ENCODE measurements around the gene CTCF.

CTCF gene

GRCh38 chr16:67534431-67534830, 27.9 kb upstream of the CTCF start:
- no peak for DNase-seq

- no peak for DNase-seq
Observed at GRCh38 chr16:67535201-67535600, 27.1 kb upstream of the CTCF start.

GRCh38 chr16:67537270-67537635, 25.1 kb upstream of the CTCF start:
- peak; percentile 57 to 64 for DNase-seq

GRCh38 chr16:67537636-67538591, 24.4 kb upstream of the CTCF start:
- peak; percentile 85 to 86 for DNase-seq

GRCh38 chr16:67538666-67539101, 23.6 kb upstream of the CTCF start:
- DNase-seq = no peak

GRCh38 chr16:67539271-67539670, 23.1 kb upstream of the CTCF start:
- no peak for DNase-seq

- DNase-seq = no peak
Observed at GRCh38 chr16:67539691-67540635, 22.4 kb upstream of the CTCF start.

- no peak for DNase-seq
Observed at GRCh38 chr16:67540756-67541155, 21.6 kb upstream of the CTCF start.

- no peak for DNase-seq
Observed at GRCh38 chr16:67541391-67542263, 20.7 kb upstream of the CTCF start.

GRCh38 chr16:67542464-67542863, 19.9 kb upstream of the CTCF start:
- DNase-seq = peak; percentile 90 to 91

- DNase-seq = no peak
Observed at GRCh38 chr16:67543036-67543435, 19.3 kb upstream of the CTCF start.

- DNase-seq = no peak
Observed at GRCh38 chr16:67543582-67543981, 18.7 kb upstream of the CTCF start.

GRCh38 chr16:67544329-67544841, 17.9 kb upstream of the CTCF start:
- no peak for DNase-seq

- DNase-seq = no peak
Observed at GRCh38 chr16:67544844-67545664, 17.3 kb upstream of the CTCF start.

GRCh38 chr16:67545665-67546024, 16.7 kb upstream of the CTCF start:
- DNase-seq = no peak

GRCh38 chr16:67546091-67546501, 16.2 kb upstream of the CTCF start:
- no peak for DNase-seq

GRCh38 chr16:67546761-67547422, 15.4 kb upstream of the CTCF start:
- peak; percentile 73 to 75 for DNase-seq

GRCh38 chr16:67547423-67548264, 14.7 kb upstream of the CTCF start:
- DNase-seq = peak; percentile 58 to 79

- peak in 1 of 2 donors; percentile 31 for DNase-seq
Observed at GRCh38 chr16:67548265-67549126, 13.8 kb upstream of the CTCF start.

All from CD4-positive, alpha-beta T cell treated with Interleukin-1 beta for 1 hour (primary cell).